ENCODE results near the gene COL18A1. TPM values are rescaled to one million over a fixed set of nuclear protein-coding genes. Genes with fewer than 3 reads are reported as not detected.
A peak's percentile ranks its signal among the peaks of the same experiment; 100 is the strongest.
"Not testable (repeated sequence)": the region's sequence is repeated elsewhere in the genome, so short reads cannot be mapped to it uniquely, and the experiment has no call there.

COL18A1 gene
- total RNA-seq, 2 experiments from 2014 or later: 8.0 to 8.8 TPM

- POLR2A ChIA-PET: no interaction called here
- intact Hi-C loops (cut with DNase I, micrococcal nuclease): no loop called here
These were observed 42.2 kb upstream of the COL18A1 start for GRCh38 chr21:45362748-45363145.

GRCh38 chr21:45363272-45363671 is 41.7 kb upstream of the COL18A1 start:
- H3K27ac Mint-ChIP-seq; POLR2A ChIA-PET; H3K36me3 Mint-ChIP-seq (ENCODE audit: low read depth); intact Hi-C loops (cut with DNase I, micrococcal nuclease); H3K4me3 Mint-ChIP-seq; H3K4me1 Mint-ChIP-seq; ATAC-seq; H3K9me3 Mint-ChIP-seq (ENCODE audit: low read depth); DNase-seq; H3K27me3 Mint-ChIP-seq: not testable (repeated sequence)
- CTCF ChIA-PET: interaction anchor here (0.6 kb wide), 2 partner anchors 78 to 466 kb away, joined by 3 read pairs; no protein-coding TSS in a partner anchor

More at GRCh38 chr21:45362748-45363145, 42.2 kb upstream of the COL18A1 start:
- Mint-ChIP-seq H3K4me1 (peaks cover 10% of the 10 kb centered on the region), H3K36me3 (ENCODE audit: low read depth) (no peaks in the 10 kb centered on the region), H3K4me3 (no peak overlapping the region), H3K9me3 (ENCODE audit: low read depth) (no peaks in the 10 kb centered on the region), H3K27ac (no peak overlapping the region), H3K27me3 (peaks cover 2% of the 10 kb centered on the region)
- ATAC-seq (no peak), DNase-seq (no peak)
- CTCF ChIA-PET: interaction anchor here (0.6 to 1.4 kb wide), 2 partner anchors 10 to 466 kb away, joined by 3 to 4 read pairs; no protein-coding TSS in a partner anchor

- CTCF ChIA-PET: interaction anchor here (0.6 kb wide), 1 partner anchor 77 kb away, joined by 3 read pairs; no protein-coding TSS in a partner anchor
- DNase-seq: peak; percentile 78
- POLR2A ChIA-PET: no interaction called here
- H3K27me3 Mint-ChIP-seq: peaks cover 2% of the 10 kb centered on the region
- peak; percentile 92 for ATAC-seq
- H3K27ac Mint-ChIP-seq: peak overlapping the region; percentile 52
- intact Hi-C loops (cut with DNase I, micrococcal nuclease): loop anchor here in 1 of 2 experiments (2.0 kb wide), 1 partner anchor 43 kb away; no protein-coding TSS in a partner anchor
- no peak overlapping the region for H3K4me3 Mint-ChIP-seq
- H3K36me3 Mint-ChIP-seq (ENCODE audit: low read depth): no peaks in the 10 kb centered on the region
- H3K4me1 Mint-ChIP-seq: peaks cover 10% of the 10 kb centered on the region
- H3K9me3 Mint-ChIP-seq (ENCODE audit: low read depth): no peaks in the 10 kb centered on the region
These were observed 41.0 kb upstream of the COL18A1 start for GRCh38 chr21:45363921-45364467.

- Mint-ChIP-seq H3K4me1 (peaks cover 10% of the 10 kb centered on the region), H3K27ac (peak overlapping the region; percentile 52), H3K9me3 (ENCODE audit: low read depth) (no peaks in the 10 kb centered on the region), H3K4me3 (no peak overlapping the region), H3K36me3 (ENCODE audit: low read depth) (no peaks in the 10 kb centered on the region), H3K27me3 (peaks cover 2% of the 10 kb centered on the region)
- DNase-seq (no peak), ATAC-seq (no peak)
- intact Hi-C loops (cut with DNase I, micrococcal nuclease): loop anchor here in 1 of 2 experiments (2.0 kb wide), 1 partner anchor 42 kb away; no protein-coding TSS in a partner anchor
- POLR2A ChIA-PET: no interaction called here
- CTCF ChIA-PET: interaction anchor here (0.6 kb wide), 1 partner anchor 663 kb away, joined by 3 read pairs; no protein-coding TSS in a partner anchor
These were observed 40.3 kb upstream of the COL18A1 start for GRCh38 chr21:45364468-45365185.

GRCh38 chr21:45365186-45365607 is 39.8 kb upstream of the COL18A1 start:
- H3K4me1 Mint-ChIP-seq: peaks cover 13% of the 10 kb centered on the region
- H3K9me3 Mint-ChIP-seq (ENCODE audit: low read depth): no peaks in the 10 kb centered on the region
- no peak overlapping the region for H3K27ac Mint-ChIP-seq
- H3K36me3 Mint-ChIP-seq (ENCODE audit: low read depth): no peaks in the 10 kb centered on the region
- no peak overlapping the region for H3K4me3 Mint-ChIP-seq
- no peak for ATAC-seq
- CTCF ChIA-PET: interaction anchor here (0.6 kb wide), 1 partner anchor 662 kb away, joined by 3 read pairs; no protein-coding TSS in a partner anchor
- peaks cover 2% of the 10 kb centered on the region for H3K27me3 Mint-ChIP-seq
- intact Hi-C loops (cut with DNase I, micrococcal nuclease): loop anchor here in 1 of 2 experiments (2.0 kb wide), 1 partner anchor 42 kb away; no protein-coding TSS in a partner anchor
- POLR2A ChIA-PET: no interaction called here
- no peak for DNase-seq

GRCh38 chr21:45365608-45366241 is 39.2 kb upstream of the COL18A1 start:
- intact Hi-C loops (cut with DNase I, micrococcal nuclease): loop anchor here in 1 of 2 experiments (2.0 kb wide), 1 partner anchor 41 kb away; no protein-coding TSS in a partner anchor
- Mint-ChIP-seq H3K27ac (no peak overlapping the region), H3K27me3 (peaks cover 2% of the 10 kb centered on the region), H3K36me3 (ENCODE audit: low read depth) (no peaks in the 10 kb centered on the region), H3K9me3 (ENCODE audit: low read depth) (no peaks in the 10 kb centered on the region), H3K4me1 (peaks cover 17% of the 10 kb centered on the region), H3K4me3 (no peak overlapping the region)
- CTCF ChIA-PET: no interaction called here
- POLR2A ChIA-PET: no interaction called here
- ATAC-seq: no peak
- DNase-seq: no peak

- H3K27ac Mint-ChIP-seq: no peak overlapping the region
These were observed 38.5 kb upstream of the COL18A1 start for GRCh38 chr21:45366476-45366875.

GRCh38 chr21:45366931-45367401 is 38.0 kb upstream of the COL18A1 start:
- Mint-ChIP-seq H3K4me3 (no peak overlapping the region), H3K27ac (no peak overlapping the region), H3K4me1 (peaks cover 17% of the 10 kb centered on the region), H3K27me3 (peaks cover 2% of the 10 kb centered on the region), H3K36me3 (ENCODE audit: low read depth) (no peaks in the 10 kb centered on the region), H3K9me3 (ENCODE audit: low read depth) (no peaks in the 10 kb centered on the region)
- DNase-seq (no peak), ATAC-seq (no peak)
- intact Hi-C loops (cut with DNase I, micrococcal nuclease): no loop called here
- POLR2A ChIA-PET: no interaction called here
- CTCF ChIA-PET: interaction anchor here (0.5 kb wide), 1 partner anchor 73 kb away, joined by 3 read pairs; no protein-coding TSS in a partner anchor

More at GRCh38 chr21:45366476-45366875, 38.5 kb upstream of the COL18A1 start:
- POLR2A ChIA-PET: no interaction called here
- CTCF ChIA-PET: interaction anchor here (0.5 kb wide), 1 partner anchor 73 kb away, joined by 3 read pairs; no protein-coding TSS in a partner anchor
- no peak overlapping the region for H3K4me3 Mint-ChIP-seq
- no peaks in the 10 kb centered on the region for H3K9me3 Mint-ChIP-seq (ENCODE audit: low read depth)
- H3K4me1 Mint-ChIP-seq: peaks cover 17% of the 10 kb centered on the region
- ATAC-seq (no peak), DNase-seq (no peak)
- no peaks in the 10 kb centered on the region for H3K36me3 Mint-ChIP-seq (ENCODE audit: low read depth)
- intact Hi-C loops (cut with DNase I, micrococcal nuclease): no loop called here
- H3K27me3 Mint-ChIP-seq: peaks cover 2% of the 10 kb centered on the region

- H3K4me3 Mint-ChIP-seq: no peak overlapping the region
- no peaks in the 10 kb centered on the region for H3K9me3 Mint-ChIP-seq (ENCODE audit: low read depth)
- POLR2A ChIA-PET: no interaction called here
- DNase-seq: no peak
- intact Hi-C loops (cut with DNase I, micrococcal nuclease): no loop called here
- H3K27ac Mint-ChIP-seq: no peak overlapping the region
- H3K4me1 Mint-ChIP-seq: peaks cover 17% of the 10 kb centered on the region
- no peaks in the 10 kb centered on the region for H3K36me3 Mint-ChIP-seq (ENCODE audit: low read depth)
- peaks cover 2% of the 10 kb centered on the region for H3K27me3 Mint-ChIP-seq
- CTCF ChIA-PET: no interaction called here
- ATAC-seq: no peak
These were observed 37.3 kb upstream of the COL18A1 start for GRCh38 chr21:45367402-45368351.

GRCh38 chr21:45369018-45369417 is 35.9 kb upstream of the COL18A1 start:
- DNase-seq; H3K9me3 Mint-ChIP-seq (ENCODE audit: low read depth); H3K27ac Mint-ChIP-seq; H3K4me3 Mint-ChIP-seq; CTCF ChIA-PET; H3K36me3 Mint-ChIP-seq (ENCODE audit: low read depth); POLR2A ChIA-PET; H3K27me3 Mint-ChIP-seq; intact Hi-C loops (cut with DNase I, micrococcal nuclease); ATAC-seq: not testable (repeated sequence)
- H3K4me1 Mint-ChIP-seq: peaks cover 14% of the 10 kb centered on the region
